Fibroblast of lung (primary cell): ENCODE results near the gene ITPR2. TPM values are rescaled to one million over a fixed set of nuclear protein-coding genes. Genes with fewer than 3 reads are reported as not detected.

Source experiments
- DNase-seq, 2 donors: peaks; one replicate each; pipeline versions ENCODE4 v3.0.0 to v3.0.0-alpha.2; 2010; ENCODE audit warnings: low read depth in 2 of 2
- H2AFZ ChIP-seq: 2 replicates; pipeline ENCODE4 v1.5.1; 2012; ENCODE audit warnings: low read length, control low read depth, inconsistent platforms
- H3K27ac ChIP-seq: 2 replicates; pipeline ENCODE4 v1.5.1; 2011; ENCODE audit warnings: low read length, control low read depth; ENCODE audit not compliant: insufficient read depth
- H3K27me3 ChIP-seq: 2 replicates; pipeline ENCODE4 v1.5.1; 2011; ENCODE audit warnings: mild to moderate bottlenecking, low read length; ENCODE audit not compliant: control insufficient read depth, insufficient read depth
- H3K36me3 ChIP-seq: 2 replicates; pipeline ENCODE4 v1.5.1; 2011; ENCODE audit warnings: low read length; ENCODE audit not compliant: control insufficient read depth, insufficient read depth
- H3K4me1 ChIP-seq: 2 replicates; pipeline ENCODE4 v1.5.1; 2011; ENCODE audit warnings: low read length; ENCODE audit not compliant: control insufficient read depth, insufficient read depth; ENCODE audit errors: extremely low read depth
- H3K4me2 ChIP-seq: 2 replicates; pipeline ENCODE4 v1.5.1; 2011; ENCODE audit warnings: low read length, control low read depth; ENCODE audit not compliant: insufficient read depth; ENCODE audit errors: extremely low read depth
- H3K4me3 ChIP-seq, 4 experiments: fragments of 200-600 bp in 1 of 4; sonication (generic) in 1 of 4; replicated peaks in 1 of 4; 2 replicates each; pipeline ENCODE4 v1.5.1; 2011 to 2016; ENCODE audit warnings: low read length in 4 of 4, low read depth in 3 of 4, mild to moderate bottlenecking in 3 of 4, control low read depth in 2 of 4, inconsistent platforms in 1 of 4, mixed read lengths in 1 of 4; ENCODE audit not compliant: insufficient read depth in 1 of 4; ENCODE audit errors: control extremely low read depth in 1 of 4
- H3K79me2 ChIP-seq: 2 replicates; pipeline ENCODE4 v1.5.1; 2012; ENCODE audit warnings: mild to moderate bottlenecking, low read length, inconsistent platforms; ENCODE audit not compliant: control insufficient read depth, insufficient read depth
- H3K9ac ChIP-seq: 2 replicates; pipeline ENCODE4 v1.5.1; 2011; ENCODE audit warnings: mild to moderate bottlenecking, low read length, control low read depth; ENCODE audit not compliant: insufficient read depth
- H3K9me3 ChIP-seq: 2 replicates; pipeline ENCODE4 v1.5.1; 2012; ENCODE audit warnings: low read depth, low read length; ENCODE audit not compliant: control insufficient read depth, insufficient read depth
- H4K20me1 ChIP-seq: 2 replicates; pipeline ENCODE4 v1.5.1; 2011; ENCODE audit warnings: low read length; ENCODE audit not compliant: control insufficient read depth, insufficient read depth; ENCODE audit errors: extremely low read depth
- CTCF ChIP-seq, 2 donors: IDR thresholded peaks in 1 of 2; conservative IDR thresholded peaks in 1 of 2; 1 replicate in 1 of 2; 2 replicates in 1 of 2; pipeline ENCODE4 v1.5.1; 2011 to 2012; ENCODE audit warnings: low read length in 2 of 2, control low read depth in 1 of 2, inconsistent platforms in 1 of 2, low read depth in 1 of 2, mild to moderate bottlenecking in 1 of 2
- EZH2 ChIP-seq: IDR thresholded peaks from 2 replicates; pipeline ENCODE4 v1.5.1; 2012; ENCODE audit warnings: low read length, control low read depth, mild to moderate bottlenecking; ENCODE audit errors: missing control alignments
- polyA plus RNA-seq, 2 donors: library from polyadenylated mRNA; depleted of rRNA in 1 of 2; stranded (reverse) in 1 of 2; unstranded in 1 of 2; fragments of >200 nt; gene quantifications; 2 replicates each; pipeline ENCODE4 v1.2.1, GENCODE V29; 2011 to 2012; ENCODE audit warnings: missing spikeins in 1 of 2
- total RNA-seq: library from RNA; depleted of rRNA; stranded (reverse); fragments of >200 nt; gene quantifications from 2 replicates; pipeline ENCODE4 v1.2.1, GENCODE V29; 2014

The ITPR2 gene
- total and polyA plus RNA-seq, 2 donors (not counting 1 experiment from before 2014, with no cell fraction given) = 5.1 to 24.6 TPM

GRCh38 chr12:26874501-26875296, 41.7 kb upstream of the ITPR2 start:
- DNase-seq = no peak

GRCh38 chr12:26872625-26873024, 39.6 kb upstream of the ITPR2 start:
- no peak for DNase-seq
- no peaks in the 10 kb centered on the region for H3K36me3 ChIP-seq
- no peaks in the 10 kb centered on the region for H3K4me1 ChIP-seq
- peaks cover 4% of the 10 kb centered on the region for H3K27me3 ChIP-seq
- no peak overlapping the region for H3K27ac ChIP-seq
- H4K20me1 ChIP-seq = no peaks in the 10 kb centered on the region
- no peaks in the 10 kb centered on the region for H3K9me3 ChIP-seq
- no peak for TF ChIP-seq EZH2
- TF ChIP-seq CTCF (conservative IDR thresholded peaks at IDR 0.05 in 1 of 2, IDR thresholded peaks at IDR 0.05 in 1 of 2; ENCODE audit: low read depth in 1 of 2, low read length in 2 of 2) = no peak
- no peak overlapping the region for H3K4me2 ChIP-seq
- H3K79me2 ChIP-seq = no peaks in the 10 kb centered on the region
- H2AFZ ChIP-seq = no peak overlapping the region
- no peak overlapping the region for H3K4me3 ChIP-seq
- H3K9ac ChIP-seq = no peak overlapping the region

More at GRCh38 chr12:26874501-26875296, 41.7 kb upstream of the ITPR2 start:
- Histone ChIP-seq H3K4me3 (no peak overlapping the region), H3K27ac (no peak overlapping the region), H3K79me2 (no peaks in the 10 kb centered on the region), H3K9me3 (no peaks in the 10 kb centered on the region), H3K36me3 (no peaks in the 10 kb centered on the region), H3K4me2 (no peak overlapping the region), H4K20me1 (no peaks in the 10 kb centered on the region), H2AFZ (no peak overlapping the region), H3K4me1 (no peaks in the 10 kb centered on the region), H3K9ac (no peak overlapping the region), H3K27me3 (peaks cover 2% of the 10 kb centered on the region)
- TF ChIP-seq EZH2 (no peak), CTCF (conservative IDR thresholded peaks at IDR 0.05 in 1 of 2, IDR thresholded peaks at IDR 0.05 in 1 of 2; ENCODE audit: low read depth in 1 of 2, low read length in 2 of 2) (no peak)

- Histone ChIP-seq H3K4me2 (no peak overlapping the region), H3K36me3 (no peaks in the 10 kb centered on the region), H3K4me1 (no peaks in the 10 kb centered on the region), H3K9me3 (no peaks in the 10 kb centered on the region), H3K27me3 (peaks cover 4% of the 10 kb centered on the region), H3K9ac (no peak overlapping the region), H3K27ac (no peak overlapping the region), H3K4me3 (no peak overlapping the region), H2AFZ (no peak overlapping the region), H4K20me1 (no peaks in the 10 kb centered on the region), H3K79me2 (no peaks in the 10 kb centered on the region)
- no peak for DNase-seq
- TF ChIP-seq EZH2 (no peak), CTCF (conservative IDR thresholded peaks at IDR 0.05 in 1 of 2, IDR thresholded peaks at IDR 0.05 in 1 of 2; ENCODE audit: low read depth in 1 of 2, low read length in 2 of 2) (no peak)
Measured at GRCh38 chr12:26871985-26872384, 39.0 kb upstream of the ITPR2 start.
